B cell (primary cell): ENCODE results near the gene CSTF1. TPM values are rescaled to one million over a fixed set of nuclear protein-coding genes. Genes with fewer than 3 reads are reported as not detected.

Source experiments
- ATAC-seq: fragments of 200-7000 bp; cut with Tn5 transposase; one replicate; pipeline ENCODE4 v1.10.0; 2021; ENCODE audit warnings: low read depth, mild to moderate bottlenecking, moderate number of reproducible peaks, moderate library complexity
- CTCF ChIA-PET: fragments of 350-600 bp; sonication (Branson Sonifier 250); formaldehyde crosslinking; loops from one replicate; lab custom pipeline; 2021; ENCODE audit warnings: antibody characterized with exemption, inconsistent platforms; lab: Charles Lee
- POLR2A ChIA-PET: fragments of 350-600 bp; sonication (Branson Sonifier 250); formaldehyde crosslinking; loops from one replicate; lab custom pipeline; 2021; ENCODE audit warnings: antibody characterized with exemption; lab: Charles Lee
- DNase-seq: peaks from one replicate; pipeline ENCODE4 v3.0.0; 2013
- H2AFZ ChIP-seq: 2 replicates; pipeline ENCODE4 v1.6.1; 2012; ENCODE audit warnings: mild to moderate bottlenecking, low read depth, low read length; ENCODE audit not compliant: insufficient read depth, poor library complexity, severe bottlenecking
- H3K27ac ChIP-seq, 2 donors: 1 replicate in 1 of 2; 2 replicates in 1 of 2; pipeline ENCODE4 v1.5.1; 2012 to 2013; ENCODE audit warnings: low read length in 2 of 2, mild to moderate bottlenecking in 2 of 2, moderate library complexity in 1 of 2
- H3K27me3 ChIP-seq, 4 experiments: fragments of 200-600 bp in 1 of 4; sonication (generic) in 1 of 4; replicated peaks in 1 of 4; 1 replicate in 2 of 4; 2 replicates in 2 of 4; pipeline versions ENCODE4 v1.6.1 to v1.7.0; 2013 to 2016; ENCODE audit warnings: low read length in 3 of 4, mild to moderate bottlenecking in 2 of 4, mixed read lengths in 1 of 4, moderate library complexity in 1 of 4; ENCODE audit not compliant: insufficient read depth in 4 of 4, control insufficient read depth in 3 of 4; ENCODE audit errors: control extremely low read depth in 1 of 4
- H3K36me3 ChIP-seq, 2 experiments: replicated peaks in 1 of 2; 1 replicate in 1 of 2; 2 replicates in 1 of 2; pipeline versions ENCODE4 v1.6.1 to v1.7.1; 2013; ENCODE audit warnings: low read length in 1 of 2; ENCODE audit not compliant: insufficient read depth in 2 of 2, control insufficient read depth in 1 of 2; ENCODE audit errors: control extremely low read depth in 1 of 2, extremely low read depth in 1 of 2
- H3K4me1 ChIP-seq, 2 donors: fragments of 200-600 bp in 1 of 2; sonication (generic) in 1 of 2; 1 replicate in 1 of 2; 2 replicates in 1 of 2; pipeline versions ENCODE4 v1.5.1 to v1.6.1; 2013 to 2017; ENCODE audit warnings: low read length in 2 of 2; ENCODE audit not compliant: control insufficient read depth in 2 of 2, insufficient read depth in 2 of 2
- H3K4me2 ChIP-seq: replicated peaks from 2 replicates; pipeline ENCODE3; 2012; ENCODE audit warnings: mild to moderate bottlenecking, low read depth, low read length; ENCODE audit not compliant: poor library complexity, severe bottlenecking
- H3K4me3 ChIP-seq, 5 experiments: fragments of 200-600 bp in 1 of 5; sonication (generic) in 1 of 5; 1 replicate in 3 of 5; 2 replicates in 2 of 5; pipeline versions ENCODE4 v1.5.1 to v1.7.0; 2011 to 2016; ENCODE audit warnings: low read length in 4 of 5, mild to moderate bottlenecking in 4 of 5, low read depth in 2 of 5, control low read depth in 1 of 5, moderate library complexity in 1 of 5; ENCODE audit not compliant: insufficient read depth in 1 of 5; ENCODE audit errors: control extremely low read depth in 1 of 5, extremely low read depth in 1 of 5
- H3K79me2 ChIP-seq: fragments of 200-600 bp; sonication (generic); one replicate; pipeline ENCODE4 v1.6.0; 2016; ENCODE audit warnings: low read length; ENCODE audit not compliant: control insufficient read depth, insufficient read depth
- H3K9ac ChIP-seq: fragments of 200-600 bp; sonication (generic); 2 replicates; pipeline ENCODE4 v1.6.1; 2017; ENCODE audit warnings: mild to moderate bottlenecking, low read length, moderate library complexity
- H3K9me3 ChIP-seq, 3 donors: one replicate each; pipeline versions ENCODE4 v1.6.1 to v1.7.1; 2013; ENCODE audit warnings: low read length in 2 of 3; ENCODE audit not compliant: control insufficient read depth in 2 of 3, insufficient read depth in 1 of 3; ENCODE audit errors: control extremely low read depth in 1 of 3
- H4K20me1 ChIP-seq: 2 replicates; pipeline ENCODE4 v1.6.0; 2012; ENCODE audit warnings: mild to moderate bottlenecking, low read length; ENCODE audit not compliant: insufficient read depth, control insufficient read depth, poor library complexity, severe bottlenecking
- H3K27ac Mint-ChIP-seq: one replicate; pipeline ENCODE4 v1.8.0; 2021; ENCODE audit warnings: mixed read lengths
- H3K27me3 Mint-ChIP-seq: one replicate; pipeline ENCODE4 v1.8.0; 2021; ENCODE audit warnings: mixed read lengths
- H3K4me1 Mint-ChIP-seq: one replicate; pipeline ENCODE4 v1.8.0; 2021; ENCODE audit warnings: mixed read lengths
- H3K4me3 Mint-ChIP-seq: one replicate; pipeline ENCODE4 v1.8.0; 2021; ENCODE audit warnings: mixed read lengths
- H3K9me3 Mint-ChIP-seq: one replicate; pipeline ENCODE4 v1.8.0; 2022; ENCODE audit warnings: mixed read lengths; ENCODE audit not compliant: insufficient read depth
- EZH2 ChIP-seq: IDR thresholded peaks from 2 replicates; pipeline ENCODE4 v1.6.1; 2012; ENCODE audit warnings: borderline replicate concordance, low read depth, mild to moderate bottlenecking, moderate library complexity, low read length; ENCODE audit not compliant: insufficient read depth, poor library complexity, severe bottlenecking
- WGBS: methylation state at CpG from one replicate; pipeline ENCODE4 v1.1.5; 2013; ENCODE audit warnings: missing lambda C conversion rate; ENCODE audit not compliant: insufficient coverage; 5-methylcytosine and 5-hydroxymethylcytosine counted together
- intact Hi-C: fragments of 100-400 bp; cut with micrococcal nuclease; formaldehyde crosslinking; loops from one replicate; pipeline ENCODE4 v1.10.0; 2022
- polyA plus RNA-seq: library from polyadenylated mRNA; depleted of rRNA; stranded (reverse); fragments of >200 nt; gene quantifications from 2 replicates; pipeline ENCODE4 v1.2.3, GENCODE V29; 2012
- total RNA-seq, 2 donors: library from RNA; stranded (reverse); fragments of 120-200 nt in 1 of 2; gene quantifications; 1 replicate in 1 of 2; 2 replicates in 1 of 2; pipeline versions ENCODE4 v1.2.3 to v1.2.4, GENCODE V29; 2013 to 2022
- TF ChIP-seq, protein P1 (sequence below): fragments of 200-600 bp; IDR thresholded peaks from one replicate; pipeline ENCODE4 v1.8.0; 2022; ENCODE audit warnings: antibody characterized with exemption, mild to moderate bottlenecking

Gene CSTF1
- total and polyA plus RNA-seq, 2 donors (not counting 1 experiment from before 2014, with no cell fraction given): 18.3 to 33.8 TPM

DNA sequence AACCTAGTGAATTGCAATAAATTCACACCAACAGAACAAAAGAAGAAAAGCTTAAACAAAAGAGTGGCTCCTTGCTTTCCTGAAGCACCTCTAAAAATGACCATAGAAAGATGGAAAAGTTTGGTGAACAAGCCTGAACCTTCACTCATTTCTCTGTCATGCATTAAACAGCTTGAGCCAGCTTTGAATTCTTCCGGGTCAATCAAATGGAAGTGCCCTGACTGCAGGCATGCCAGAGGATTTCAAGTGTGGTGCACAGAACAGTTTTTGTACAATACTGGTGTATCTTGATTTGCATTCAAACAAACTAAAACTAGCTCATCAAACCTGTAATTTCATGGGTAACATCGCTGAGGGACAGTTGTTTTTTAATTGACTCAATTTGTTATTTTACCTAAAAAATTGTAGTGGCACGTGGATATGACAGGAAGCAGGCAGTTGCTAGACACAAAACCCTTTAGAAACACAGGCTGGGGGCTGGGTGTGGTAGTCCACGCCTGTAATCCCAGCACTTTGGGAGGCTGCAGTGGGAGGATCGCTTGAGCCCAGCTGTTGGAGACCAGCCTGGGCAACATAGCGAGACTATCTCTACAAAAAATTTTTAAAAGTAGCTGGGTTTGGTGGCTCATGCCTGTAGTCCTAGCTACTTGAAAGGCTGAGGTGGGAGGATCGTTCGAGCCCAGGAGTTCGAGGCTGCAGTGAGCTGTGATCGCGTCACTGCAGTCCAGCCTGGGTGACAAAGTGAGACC, 28.7 kb downstream of the CSTF1 start:
- Mint-ChIP-seq H3K9me3 (no peaks in the 10 kb centered on the region), H3K4me1 (peaks cover 5% of the 10 kb centered on the region), H3K27me3 (peaks cover 4% of the 10 kb centered on the region), H3K27ac (no peak overlapping the region), H3K4me3 (no peak overlapping the region)
- H3K9me3 ChIP-seq: no peaks in the 10 kb centered on the region
- H3K36me3 ChIP-seq: no peaks in the 10 kb centered on the region
- no peaks in the 10 kb centered on the region for H4K20me1 ChIP-seq
- H3K27ac ChIP-seq: no peak overlapping the region
- peaks cover 0 to 5% of the 10 kb centered on the region in 2 donors for H3K4me1 ChIP-seq
- TF ChIP-seq, protein P1, sequence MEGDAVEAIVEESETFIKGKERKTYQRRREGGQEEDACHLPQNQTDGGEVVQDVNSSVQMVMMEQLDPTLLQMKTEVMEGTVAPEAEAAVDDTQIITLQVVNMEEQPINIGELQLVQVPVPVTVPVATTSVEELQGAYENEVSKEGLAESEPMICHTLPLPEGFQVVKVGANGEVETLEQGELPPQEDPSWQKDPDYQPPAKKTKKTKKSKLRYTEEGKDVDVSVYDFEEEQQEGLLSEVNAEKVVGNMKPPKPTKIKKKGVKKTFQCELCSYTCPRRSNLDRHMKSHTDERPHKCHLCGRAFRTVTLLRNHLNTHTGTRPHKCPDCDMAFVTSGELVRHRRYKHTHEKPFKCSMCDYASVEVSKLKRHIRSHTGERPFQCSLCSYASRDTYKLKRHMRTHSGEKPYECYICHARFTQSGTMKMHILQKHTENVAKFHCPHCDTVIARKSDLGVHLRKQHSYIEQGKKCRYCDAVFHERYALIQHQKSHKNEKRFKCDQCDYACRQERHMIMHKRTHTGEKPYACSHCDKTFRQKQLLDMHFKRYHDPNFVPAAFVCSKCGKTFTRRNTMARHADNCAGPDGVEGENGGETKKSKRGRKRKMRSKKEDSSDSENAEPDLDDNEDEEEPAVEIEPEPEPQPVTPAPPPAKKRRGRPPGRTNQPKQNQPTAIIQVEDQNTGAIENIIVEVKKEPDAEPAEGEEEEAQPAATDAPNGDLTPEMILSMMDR: no peak
- TF ChIP-seq EZH2: no peak
- ATAC-seq (no peak), DNase-seq (no peak)
- 83% methylated on average over 6 of the region's 11 CpGs for WGBS
- no peak overlapping the region for H3K4me2 ChIP-seq
- ChIA-PET CTCF (no interaction called here), POLR2A (no interaction called here)
- H3K9ac ChIP-seq: no peak overlapping the region
- H3K27me3 ChIP-seq: peaks cover 0 to 6% (median under 1%) of the 10 kb centered on the region in 4 experiments
- no peaks in the 10 kb centered on the region for H3K79me2 ChIP-seq
- H3K4me3 ChIP-seq: no peak overlapping the region
- H2AFZ ChIP-seq: no peak overlapping the region
- intact Hi-C loops: no loop called here

DNA sequence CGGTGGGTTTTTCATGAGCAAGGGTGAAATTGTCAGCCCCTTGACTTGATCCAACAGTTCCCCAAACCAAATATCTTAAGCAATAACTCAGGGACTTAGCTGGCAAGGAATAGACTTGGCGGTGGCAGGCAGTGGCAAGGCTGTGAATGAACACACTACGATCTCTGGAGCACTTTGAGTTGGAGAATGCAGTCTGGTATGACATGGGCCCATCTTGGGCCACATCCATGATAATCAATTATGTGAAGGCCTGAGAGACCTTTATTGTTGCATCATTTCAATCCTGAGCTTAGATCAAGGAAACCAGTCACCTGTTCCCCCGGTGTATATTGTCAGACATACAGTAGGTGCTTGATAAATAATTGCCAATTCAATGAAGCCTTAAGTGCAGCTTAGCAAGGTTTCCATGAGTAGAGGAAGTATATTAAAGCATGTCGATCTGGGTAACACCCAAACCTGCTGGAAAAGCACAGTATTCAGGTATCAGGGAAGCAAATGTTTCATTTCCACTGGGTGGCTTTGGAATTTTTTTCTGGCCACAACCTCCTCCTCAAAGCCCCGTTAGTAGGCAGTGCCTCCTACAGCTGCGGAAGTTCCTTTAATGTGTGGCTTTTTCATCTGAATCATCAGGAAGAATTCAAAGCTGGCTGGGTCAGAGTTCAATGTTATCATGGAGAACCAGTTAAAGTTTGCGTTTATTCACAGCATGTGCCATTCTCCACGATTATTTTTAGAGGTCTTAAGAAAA, 29.8 kb downstream of the CSTF1 start:
- Histone ChIP-seq H3K4me2 (no peak overlapping the region), H3K9ac (no peak overlapping the region), H4K20me1 (no peaks in the 10 kb centered on the region), H3K9me3 (no peaks in the 10 kb centered on the region), H3K4me3 (no peak overlapping the region), H3K27me3 (peaks cover 0 to 13% (median 1%) of the 10 kb centered on the region in 4 experiments), H2AFZ (no peak overlapping the region), H3K4me1 (peaks cover 0 to 5% of the 10 kb centered on the region in 2 donors), H3K79me2 (no peaks in the 10 kb centered on the region), H3K27ac (no peak overlapping the region), H3K36me3 (no peaks in the 10 kb centered on the region)
- Mint-ChIP-seq H3K9me3 (no peaks in the 10 kb centered on the region), H3K27ac (no peak overlapping the region), H3K27me3 (peaks cover 4% of the 10 kb centered on the region), H3K4me3 (no peak overlapping the region), H3K4me1 (peaks cover 5% of the 10 kb centered on the region)
- DNase-seq (no peak), ATAC-seq (no peak)
- POLR2A ChIA-PET: no interaction called here
- WGBS: 48% methylated on average over 5 of the region's 9 CpGs
- CTCF ChIA-PET: no interaction called here
- no peak for TF ChIP-seq EZH2
- TF ChIP-seq, protein P1: no peak
- intact Hi-C loops: no loop called here
